K562 (cell line): Measurements from ENCODE around the gene STOX1. TPM values are rescaled to one million over a fixed set of nuclear protein-coding genes. Genes with fewer than 3 reads are reported as not detected.

Source experiments
- ATAC-seq: fragments of 200-7000 bp; cut with Tn5 transposase; 3 replicates; pipeline ENCODE4 v1.9.1; 2020; ENCODE audit warnings: moderate library complexity
- BruUV-seq: library from RNA; stranded (reverse); fragments of 400-500 nt; replicated peaks from 2 replicates; lab custom pipeline; 2021; lab: Mats Ljungman, UMichigan
- CTCF ChIA-PET: fragments of 300-600 bp; formaldehyde crosslinking; extraction: SDS; loops from one replicate; lab custom pipeline; 2021; ENCODE audit warnings: low intra/inter-chr PET ratio; lab: Yijun Ruan, JAX
- POLR2A ChIA-PET: fragments of 300-600, 350-650 bp; sonication (Branson Sonifier 250); formaldehyde crosslinking; extraction: SDS; loops from one replicate; lab custom pipeline; 2021; ENCODE audit warnings: antibody characterized with exemption, inconsistent platforms; lab: Yijun Ruan, JAX
- DNase-seq, 4 experiments: peaks; one replicate each; pipeline versions ENCODE4 v3.0.0 to v3.0.0-alpha.2; 2011 to 2018; ENCODE audit warnings: low spot score in 3 of 4, mixed read lengths in 3 of 4; ENCODE audit errors: extremely low read depth in 1 of 4
- FAIRE-seq: peaks from 2 replicates; lab custom pipeline; 2011; peaks lifted over from hg19 to GRCh38; lab: Jason Lieb, UNC
- H2AFZ ChIP-seq: 2 replicates; pipeline ENCODE4 v1.6.0; 2011; ENCODE audit warnings: low read depth, low read length, control low read depth, inconsistent platforms
- H3K27ac ChIP-seq: fragments of 200-600 bp; 3 replicates; pipeline ENCODE4 v1.8.0; 2011; ENCODE audit warnings: low read depth, mild to moderate bottlenecking, control low read depth, inconsistent platforms, low read length, moderate library complexity, mixed read lengths; ENCODE audit errors: extremely low read depth
- H3K27me3 ChIP-seq, 2 experiments: fragments of 300-600 bp in 1 of 2; 2 replicates in 1 of 2; 3 replicates in 1 of 2; pipeline versions ENCODE4 v1.6.0 to v1.8.0; 2011; ENCODE audit warnings: inconsistent platforms in 2 of 2, low read length in 2 of 2, mild to moderate bottlenecking in 1 of 2, mixed read lengths in 1 of 2, moderate library complexity in 1 of 2; ENCODE audit not compliant: control insufficient read depth in 2 of 2, insufficient read depth in 2 of 2
- H3K36me3 ChIP-seq: fragments of 300-600 bp; 3 replicates; pipeline ENCODE4 v1.8.0; 2011; ENCODE audit warnings: mild to moderate bottlenecking, low read length, inconsistent platforms; ENCODE audit not compliant: control insufficient read depth, insufficient read depth
- H3K4me1 ChIP-seq, 2 experiments: fragments of 200-600 bp in 1 of 2; replicated peaks in 1 of 2; 2 replicates in 1 of 2; 3 replicates in 1 of 2; pipeline versions ENCODE4 v1.5.1 to v1.8.0; 2011; ENCODE audit warnings: inconsistent platforms in 2 of 2, low read length in 2 of 2, mild to moderate bottlenecking in 1 of 2, mixed read lengths in 1 of 2, moderate library complexity in 1 of 2; ENCODE audit not compliant: control insufficient read depth in 2 of 2, insufficient read depth in 2 of 2
- H3K4me2 ChIP-seq: 2 replicates; pipeline ENCODE4 v1.6.1; 2011; ENCODE audit warnings: low read length, control low read depth, inconsistent platforms, mixed read lengths; ENCODE audit not compliant: insufficient read depth
- H3K4me3 ChIP-seq: fragments of 200-600 bp; sonication (generic), shearing (Covaris generic); 2 replicates; pipeline ENCODE4 v1.5.1; 2016; ENCODE audit warnings: control low read depth, inconsistent platforms
- H3K79me2 ChIP-seq: fragments of 200-600 bp; 3 replicates; pipeline ENCODE4 v1.8.0; 2011; ENCODE audit warnings: low read length, inconsistent platforms; ENCODE audit not compliant: control insufficient read depth, insufficient read depth
- H3K9ac ChIP-seq, 2 experiments: 2 replicates each; pipeline versions ENCODE4 v1.6.0 to v1.6.1; 2011; ENCODE audit warnings: low read depth in 2 of 2, low read length in 2 of 2, control low read depth in 1 of 2, inconsistent platforms in 1 of 2, mild to moderate bottlenecking in 1 of 2, mixed read lengths in 1 of 2; ENCODE audit not compliant: insufficient read depth in 1 of 2
- H3K9me1 ChIP-seq: one replicate; pipeline ENCODE4 v1.6.0; 2011; ENCODE audit warnings: inconsistent platforms, mild to moderate bottlenecking, low read length, moderate library complexity; ENCODE audit not compliant: control insufficient read depth, insufficient read depth
- H3K9me3 ChIP-seq: replicated peaks from 2 replicates; pipeline ENCODE4 v1.5.1; 2011; ENCODE audit warnings: low read depth, low read length, inconsistent platforms; ENCODE audit not compliant: control insufficient read depth, insufficient read depth
- H4K20me1 ChIP-seq: replicated peaks from 2 replicates; pipeline ENCODE4 v1.6.1; 2011; ENCODE audit warnings: low read length, inconsistent platforms, mixed read lengths; ENCODE audit not compliant: control insufficient read depth, insufficient read depth
- COPS2 ChIP-seq: fragments of 450-650 bp; conservative IDR thresholded peaks from 2 replicates; pipeline ENCODE4 v1.6.1; 2016; ENCODE audit warnings: mild to moderate bottlenecking, moderate library complexity
- HNRNPL ChIP-seq: fragments of 200-400 bp; formaldehyde crosslinking; IDR thresholded peaks from 2 replicates; pipeline ENCODE4 v1.6.1; 2017; ENCODE audit warnings: low read depth, mild to moderate bottlenecking, low read length
- KDM5B ChIP-seq: fragments of 200-600 bp; sonication (generic); IDR thresholded peaks from 2 replicates; pipeline ENCODE4 v1.6.1; 2012; ENCODE audit warnings: low read depth, mild to moderate bottlenecking, moderate library complexity, low read length, control low read depth, inconsistent platforms; ENCODE audit not compliant: insufficient replicate concordance
- PRMT5 ChIP-seq: sonication (generic); formaldehyde crosslinking; IDR thresholded peaks from 2 replicates; pipeline ENCODE4 v1.5.0; 2020; ENCODE audit warnings: missing genetic modification reagents
- SPI1 ChIP-seq: IDR thresholded peaks from 2 replicates; pipeline ENCODE4 v1.6.1; 2011; ENCODE audit warnings: low read depth, low read length, control low read depth, borderline replicate concordance
- TCFL5 ChIP-seq: fragments of 250-450 bp; sonication (Bioruptor Pico); conservative IDR thresholded peaks from 2 replicates; pipeline ENCODE4 v1.6.1; 2021; ENCODE audit warnings: mild to moderate bottlenecking, moderate library complexity, matching md5 sums
- ZNF140 ChIP-seq: fragments of 250-450 bp; sonication (Bioruptor Pico); IDR thresholded peaks from 2 replicates; pipeline ENCODE4 v1.8.0; 2021; ENCODE audit warnings: moderate library complexity, mild to moderate bottlenecking, inconsistent platforms
- ZNF277 ChIP-seq: fragments of 250-450 bp; sonication (Bioruptor Pico); IDR thresholded peaks from 2 replicates; pipeline ENCODE4 v1.8.0; 2022; ENCODE audit warnings: inconsistent platforms, mild to moderate bottlenecking, moderate library complexity, borderline replicate concordance
- ZNF778 ChIP-seq: fragments of 450-650 bp; formaldehyde crosslinking; IDR thresholded peaks from 2 replicates; pipeline ENCODE4 v1.4.0; 2020; ENCODE audit warnings: mild to moderate bottlenecking, moderate library complexity
- ZNF79 ChIP-seq: fragments of 250-450 bp; sonication (Bioruptor Pico); IDR thresholded peaks from 2 replicates; pipeline ENCODE4 v1.4.0; 2020; ENCODE audit warnings: low read depth, mild to moderate bottlenecking, moderate library complexity
- WGBS: fragments of 100-300 bp; shearing (Covaris generic); methylation state at CpG from one replicate; pipeline ENCODE4 v1.1.6; 2016; ENCODE audit warnings: low coverage, mixed read lengths; ENCODE audit not compliant: insufficient coverage; ENCODE audit errors: missing lambda C conversion rate; 5-methylcytosine and 5-hydroxymethylcytosine counted together
- in situ Hi-C: fragments of 300-500 bp; cut with MboI; formaldehyde crosslinking; loops from 4 replicates; pipeline ENCODE4 v1.15.0; 2018; ENCODE audit warnings: inconsistent platforms, mixed read lengths
- intact Hi-C: fragments of 100-400 bp; cut with micrococcal nuclease; formaldehyde crosslinking; loops from 2 replicates; pipeline ENCODE4 v1.14.2; 2022
- polyA plus RNA-seq, 8 experiments: library from polyadenylated mRNA; depleted of rRNA in 4 of 8; stranded (reverse) in 5 of 8; unstranded in 3 of 8; fragments of >200 nt; fragmentation: Nextera tagmentation in 2 of 8; fragmentation: Illumina TruSeq in 1 of 8; extraction: Ambion mirVana in 2 of 8; extraction: Trizol in 1 of 8; gene quantifications; 2 replicates each; pipeline versions ENCODE4 v1.2.1 to v1.2.3, GENCODE V29; 2011 to 2014; ENCODE audit warnings: inconsistent platforms in 1 of 8, missing spikeins in 1 of 8
- total RNA-seq, 7 experiments: library from RNA; depleted of rRNA in 6 of 7; stranded (reverse); fragments of >200 nt in 6 of 7; fragmentation: Illumina TruSeq in 2 of 7; extraction: Trizol in 2 of 7; gene quantifications; 2 replicates each; pipeline versions ENCODE4 v1.2.1 to v1.2.3, GENCODE V29; 2011 to 2021; ENCODE audit warnings: low replicate concordance in 1 of 7

Gene STOX1
- total and polyA plus RNA-seq, 9 of the 15 experiments (the other 6 are each of a cell fraction or from before 2014, with no cell fraction given), result 0.09 to 0.87 (median 0.29) TPM

GRCh38 chr10:68829521-68829920 lies 2.2 kb downstream of the STOX1 start:
- Histone ChIP-seq H4K20me1 (no peaks in the 10 kb centered on the region), H3K27ac (no peak overlapping the region), H3K4me1 (peaks cover 3 to 21% of the 10 kb centered on the region in 2 experiments; a peak in 3 of 5 replicates), H3K9ac (no peak overlapping the region), H2AFZ (no peak overlapping the region), H3K9me3 (no peaks in the 10 kb centered on the region), H3K4me3 (no peak overlapping the region), H3K4me2 (no peak overlapping the region), H3K36me3 (no peaks in the 10 kb centered on the region)
- no TSS peak for BruUV-seq
- ATAC-seq (no peak), FAIRE-seq (no peak)
- intact Hi-C loops, result no loop called here
- CTCF ChIA-PET, result no interaction called here
- WGBS, result 37% methylated on average over 6 of the region's 6 CpGs
- TF ChIP-seq COPS2, result no peak
- TF ChIP-seq HNRNPL, result no peak
- TF ChIP-seq PRMT5, result no peak
- no peak for TF ChIP-seq TCFL5 (CRISPR knock-in tag)
- TF ChIP-seq ZNF79 (CRISPR knock-in tag), result no peak
- TF ChIP-seq ZNF140 (CRISPR knock-in tag), result no peak
- TF ChIP-seq KDM5B, result no peak
- TF ChIP-seq SPI1, result no peak
- no peak for TF ChIP-seq ZNF778 (CRISPR knock-in tag)
- no peak for TF ChIP-seq ZNF277 (CRISPR knock-in tag)
- TF ChIP-seq, all 486 proteins: peak for 0
- no peaks in the 10 kb centered on the region for H3K79me2 ChIP-seq
- no peak for DNase-seq
- no peaks in the 10 kb centered on the region for H3K9me1 ChIP-seq
- in situ Hi-C loops, result no loop called here
- peaks cover 42 to 49% of the 10 kb centered on the region in 2 experiments for H3K27me3 ChIP-seq
- POLR2A ChIA-PET, result interaction anchor here (0.6 kb wide), 2 partner anchors 81 to 490 kb away, joined by 3 read pairs; no protein-coding TSS in a partner anchor
